ENCODE data around the gene OSBPL6.

DNA sequence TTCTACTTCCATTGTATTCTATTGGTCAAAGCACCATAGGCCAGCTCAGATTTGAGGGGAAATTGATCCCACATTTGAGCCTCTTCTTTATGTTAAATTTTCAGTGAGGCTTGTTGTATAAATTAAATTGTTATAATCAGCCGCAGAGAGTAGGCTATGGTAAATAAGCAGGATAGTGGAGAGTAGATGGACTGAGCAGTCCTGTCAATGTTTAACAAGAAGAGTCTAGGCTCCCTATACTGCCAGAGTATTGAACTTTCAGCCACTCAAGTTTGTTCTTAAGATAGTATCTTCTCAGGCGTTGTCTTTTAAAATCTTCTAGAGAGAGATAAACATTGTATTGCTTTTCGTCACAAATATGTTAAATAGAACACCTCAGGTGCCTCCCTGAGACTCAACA is 155.7 kb downstream of the OSBPL6 start:
- TF ChIP-seq NFRKB (IDR thresholded peaks at IDR 0.05): no peak
- no peak for TF ChIP-seq FOXA1 (IDR thresholded peaks at IDR 0.05)
- TF ChIP-seq FOXM1 (IDR thresholded peaks at IDR 0.05; ENCODE audit: borderline replicate concordance): no peak
- TF ChIP-seq BHLHE40 (IDR thresholded peaks at IDR 0.05; ENCODE audit: borderline replicate concordance): no peak
- TF ChIP-seq SUZ12 (IDR thresholded peaks at IDR 0.05): no peak
- TF ChIP-seq SP1 (IDR thresholded peaks at IDR 0.05): no peak
- TF ChIP-seq ELF4 (IDR thresholded peaks at IDR 0.05): no peak
- no peak for TF ChIP-seq ZNF384 (IDR thresholded peaks at IDR 0.05)
- TF ChIP-seq ARNT (IDR thresholded peaks at IDR 0.05): no peak
- TF ChIP-seq CTBP1 (IDR thresholded peaks at IDR 0.05; ENCODE audit: borderline replicate concordance): no peak
- no peak for TF ChIP-seq TARDBP (IDR thresholded peaks at IDR 0.05)
